GM19351 (cell line): Measurements from ENCODE around the gene PLEKHD1.

ENCODE experiments used
- ATAC-seq: cut with Tn5 transposase; IDR thresholded peaks from one replicate; pipeline ENCODE4 v1.9.1; 2021; ENCODE audit warnings: mild to moderate bottlenecking, moderate library complexity; ENCODE audit not compliant: unreplicated experiment

PLEKHD1 gene

GRCh38 chr14:69574263-69574953, 89.9 kb downstream of the PLEKHD1 start, which contains the start of gene CCDC177:
TSS of gene CCDC177 (minus strand) at chr14:69574871. CDS start at chr14:69573622, 1,249 bp downstream.
- no peak for ATAC-seq

- ATAC-seq: no peak
These were observed 90.4 kb downstream of the PLEKHD1 start for GRCh38 chr14:69574954-69575295.

- no peak for ATAC-seq
These were observed 94.9 kb downstream of the PLEKHD1 start for GRCh38 chr14:69579476-69579875.

- no peak for ATAC-seq
These were observed 95.6 kb downstream of the PLEKHD1 start for GRCh38 chr14:69580009-69580577.
